GM18526 (cell line): ENCODE measurements around the gene ITGA7.
A peak's percentile ranks its signal among the peaks of the same experiment; 100 is the strongest.

Experiments used
- POLR2A ChIP-seq: IDR thresholded peaks from 3 replicates; pipeline ENCODE4 v1.6.1; 2011; ENCODE audit not compliant: insufficient read length; ENCODE audit errors: extremely low read depth

ITGA7 gene

DNA sequence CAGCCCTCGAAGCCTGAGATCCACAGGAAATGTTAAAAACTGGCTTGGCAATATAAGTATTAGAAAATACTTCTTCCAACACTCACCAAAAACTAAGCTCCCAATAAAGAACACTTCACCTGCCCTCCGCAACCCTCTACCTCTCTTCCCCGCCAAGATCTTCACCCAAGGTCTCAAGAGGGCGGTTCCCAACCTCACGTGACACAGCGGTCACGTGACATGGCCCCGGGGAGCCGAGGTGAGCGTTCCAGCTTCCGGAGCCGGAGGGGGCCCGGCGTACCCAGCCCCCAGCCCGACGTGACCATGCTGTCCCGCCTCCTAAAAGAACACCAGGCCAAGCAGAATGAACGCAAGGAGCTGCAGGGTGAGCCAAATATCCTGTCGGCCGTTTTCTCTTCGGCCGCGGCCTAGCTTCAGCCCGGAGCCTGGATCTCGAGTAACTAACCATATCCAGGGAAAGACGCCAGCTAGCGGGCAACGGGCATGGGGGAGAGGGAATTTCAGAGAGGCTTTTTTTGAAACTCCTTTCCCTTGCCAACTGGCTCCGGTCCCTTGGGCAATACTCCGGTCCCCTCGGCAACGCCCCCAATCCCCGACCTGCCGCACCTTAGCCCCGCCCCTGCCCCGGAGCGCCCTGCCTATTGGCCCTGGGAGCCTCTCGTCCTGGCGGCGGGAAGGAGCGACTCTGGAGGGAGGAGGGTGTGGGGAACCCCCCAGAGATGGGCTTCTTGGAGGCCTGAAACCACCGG lies 8.3 kb upstream of the ITGA7 start, which contains the start of gene BLOC1S1:
Gene BLOC1S1, plus strand, starts transcription at position 214 of the 749 bp plus-strand sequence. Its CDS starts 6 bp downstream, at position 220.
- TF ChIP-seq POLR2A = peak; percentile 74

DNA sequence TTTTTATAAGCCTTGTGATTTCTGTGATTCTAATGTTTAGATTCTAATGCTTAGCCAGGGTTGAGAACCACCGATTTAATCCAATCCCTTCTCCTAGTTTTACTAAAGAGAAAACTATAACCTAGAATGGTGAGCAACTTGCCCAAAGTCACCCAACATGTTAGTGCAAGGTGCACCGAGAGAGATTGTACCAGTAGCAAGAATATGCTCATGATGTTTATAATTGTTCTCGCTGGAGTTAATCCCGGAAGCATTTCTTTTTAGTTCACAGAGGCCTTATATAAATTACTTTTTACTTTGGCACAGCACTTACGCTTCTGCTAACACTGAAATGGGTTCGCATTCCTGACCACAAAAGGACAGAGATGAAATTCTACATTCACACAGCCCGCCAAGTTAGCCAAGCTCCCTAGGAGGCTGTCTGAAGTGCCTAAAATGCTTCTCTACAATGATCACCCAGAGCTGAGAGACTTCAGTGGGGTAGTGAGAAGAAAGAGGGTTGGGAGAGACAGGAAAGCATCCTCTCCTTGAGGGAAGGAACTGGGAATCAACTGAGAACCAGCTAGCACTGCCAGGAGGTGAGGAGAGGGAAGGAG lies 7.6 kb upstream of the ITGA7 start:
- no peak for TF ChIP-seq POLR2A

DNA sequence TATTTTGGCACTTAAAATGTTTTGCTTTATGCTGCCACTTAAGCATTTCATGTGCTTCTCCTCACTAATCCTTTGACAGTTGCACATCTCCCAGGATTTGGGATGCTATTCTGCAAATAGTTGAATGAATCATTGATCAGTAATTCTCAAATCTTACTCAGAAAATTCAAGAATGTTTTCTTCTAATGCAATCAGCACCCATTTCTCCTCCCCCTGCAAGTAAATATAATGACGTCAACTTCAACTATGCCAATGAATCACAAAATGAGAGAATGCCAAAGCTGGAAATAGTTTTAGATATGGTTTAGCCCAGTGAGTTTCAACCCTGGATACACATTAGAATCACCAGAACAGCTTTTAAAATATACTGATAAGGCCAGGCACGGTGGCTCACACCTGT lies 6.0 kb upstream of the ITGA7 start:
- TF ChIP-seq POLR2A = no peak

DNA sequence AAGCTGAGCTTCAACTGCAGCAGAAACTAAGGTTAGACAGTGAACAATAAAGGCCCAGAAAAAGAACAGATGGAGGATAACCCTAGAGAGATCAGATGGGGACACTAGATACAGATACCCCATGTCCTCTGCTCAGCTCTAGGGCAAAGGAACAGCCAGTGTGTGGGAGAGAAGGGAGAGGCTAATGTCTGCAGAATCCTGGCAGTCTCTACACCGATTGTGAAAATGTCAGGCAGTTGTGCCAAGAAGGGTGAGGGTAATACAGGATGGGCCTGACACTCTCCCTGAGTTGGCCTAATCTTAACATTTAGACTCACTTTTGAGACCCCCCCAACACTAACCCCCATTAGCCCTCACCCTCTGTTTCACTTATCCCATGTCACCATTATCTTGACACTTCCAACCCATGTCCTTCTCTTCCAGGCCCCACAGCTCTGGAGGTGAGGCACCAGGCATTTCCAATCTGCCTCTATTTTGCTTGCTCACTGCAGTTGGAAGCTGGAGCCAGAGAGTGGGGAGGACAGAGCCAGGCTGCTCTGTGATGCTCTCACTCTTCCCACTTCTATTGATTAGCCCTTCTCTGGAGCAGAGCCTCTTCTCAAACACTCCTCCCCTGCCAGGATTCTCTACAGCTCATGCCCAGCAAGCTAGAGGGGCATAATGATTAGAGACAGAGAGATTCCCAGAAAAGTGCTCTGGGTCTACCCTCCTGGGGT lies 5.2 kb upstream of the ITGA7 start:
- TF ChIP-seq POLR2A = no peak

DNA sequence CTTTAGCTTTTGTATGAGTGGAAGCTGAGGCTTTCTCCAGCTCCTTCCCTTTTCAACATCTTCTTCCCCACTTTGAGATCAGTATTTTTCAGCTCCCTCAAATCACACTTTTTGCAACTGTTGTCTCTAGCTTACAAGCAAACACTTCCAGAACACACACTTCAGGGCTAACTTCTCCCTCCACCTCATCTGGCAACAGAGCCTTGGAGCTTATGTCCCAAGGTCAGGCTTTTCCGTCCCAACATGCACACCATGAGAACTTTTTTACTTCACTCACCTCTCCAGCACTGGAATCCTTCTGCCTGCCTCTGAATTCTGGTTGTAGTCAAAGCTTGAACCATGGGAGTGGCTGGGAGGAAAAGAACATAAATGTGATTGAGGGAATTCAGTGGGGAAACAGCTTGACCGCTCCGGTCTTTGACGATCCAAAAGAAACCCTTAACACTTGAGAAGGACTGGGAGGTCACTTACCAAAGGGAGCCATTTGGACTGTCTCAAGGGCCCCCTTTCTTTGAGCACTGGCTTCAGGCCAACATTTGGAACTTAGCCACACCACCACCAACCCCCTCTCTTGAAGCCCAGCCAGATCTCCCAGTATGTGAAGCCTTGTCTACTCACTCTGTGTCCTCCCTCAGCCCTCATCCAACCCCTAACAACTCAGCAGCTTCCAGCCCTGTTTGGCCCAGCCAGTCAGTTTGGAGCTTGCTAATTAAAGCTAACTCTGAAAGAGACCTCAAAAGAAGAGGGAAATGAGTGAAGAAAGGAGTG lies 4.3 kb upstream of the ITGA7 start:
- no peak for TF ChIP-seq POLR2A

DNA sequence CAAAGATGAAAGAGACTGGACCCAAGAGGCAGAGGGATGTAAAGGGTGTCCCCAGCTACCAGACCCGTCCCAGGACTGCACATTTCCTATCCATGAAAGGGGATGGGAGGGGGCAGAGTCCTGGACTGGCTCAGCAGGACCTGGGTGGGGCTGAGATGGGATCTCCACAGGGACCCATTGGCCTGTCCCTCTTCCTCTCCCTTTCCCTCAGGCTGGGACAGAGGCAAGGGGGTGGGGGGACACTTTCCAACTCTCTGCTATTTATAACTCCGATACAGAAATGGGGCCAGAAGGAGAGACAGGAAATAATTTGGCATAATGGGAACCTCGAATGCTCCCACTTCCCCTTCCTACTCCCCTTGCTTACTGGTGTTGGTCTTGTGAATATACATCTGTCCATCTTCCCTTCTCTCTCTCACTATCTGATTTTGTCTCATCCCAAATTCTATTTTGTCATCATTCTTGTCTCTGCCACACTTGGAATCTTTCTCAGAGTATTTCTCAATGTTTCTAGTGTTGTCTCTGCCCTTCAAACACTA lies 1.1 kb upstream of the ITGA7 start:
- no peak for TF ChIP-seq POLR2A

DNA sequence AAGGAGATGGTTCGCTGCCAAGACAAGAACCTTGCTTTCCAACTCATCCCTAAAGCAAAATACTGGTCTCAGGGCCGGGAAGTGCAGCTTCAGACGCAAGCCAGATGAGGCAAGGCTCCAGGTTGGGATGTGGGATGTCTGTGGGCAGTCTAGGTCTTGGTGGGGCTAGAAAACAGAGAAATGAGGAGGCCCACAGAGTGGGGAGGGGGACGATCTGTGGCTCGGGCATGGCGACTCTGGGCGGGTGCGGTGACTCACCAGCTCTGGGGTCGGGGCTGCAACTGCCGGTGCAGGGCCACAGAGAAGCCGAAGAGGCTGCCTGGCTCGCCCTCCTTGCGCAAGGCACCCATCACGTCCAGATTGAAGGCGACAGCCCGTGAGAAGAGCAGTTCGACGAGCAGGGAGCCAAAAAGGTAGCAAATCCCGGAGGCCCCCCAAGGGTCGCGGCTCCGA lies 459 bp downstream of the ITGA7 start:
- TF ChIP-seq POLR2A = no peak

DNA sequence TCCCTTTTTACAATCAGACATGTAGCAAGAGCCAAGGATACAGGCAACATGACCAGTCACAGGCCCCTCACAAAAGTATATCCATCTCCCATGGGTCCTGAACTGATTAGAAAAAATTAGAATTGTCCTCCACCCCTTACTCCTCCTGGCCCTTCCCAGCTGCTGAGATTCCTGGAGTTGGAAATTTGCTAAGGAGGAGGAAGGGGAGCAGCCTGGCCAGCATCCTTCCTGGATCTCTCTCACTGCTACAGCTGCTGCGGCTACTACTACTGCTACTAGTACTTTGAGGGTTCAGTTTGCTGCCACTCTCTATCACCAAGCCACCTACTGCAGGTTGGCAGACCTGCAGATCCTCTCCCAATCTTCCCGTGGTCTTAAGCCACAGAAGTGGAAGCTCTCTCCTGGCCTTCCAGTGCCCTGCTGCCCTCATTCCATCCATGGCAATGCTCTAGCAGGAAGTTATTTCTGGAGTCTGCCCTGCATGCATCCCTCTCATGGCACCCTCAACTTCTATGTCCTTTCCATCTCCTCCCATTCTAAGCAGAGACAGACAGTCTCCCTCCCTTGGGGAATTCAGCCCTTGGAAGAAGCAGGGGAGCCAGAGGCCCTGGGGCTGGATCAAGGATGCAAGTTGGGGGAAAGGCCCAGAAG lies 1.0 kb downstream of the ITGA7 start:
- no peak for TF ChIP-seq POLR2A

DNA sequence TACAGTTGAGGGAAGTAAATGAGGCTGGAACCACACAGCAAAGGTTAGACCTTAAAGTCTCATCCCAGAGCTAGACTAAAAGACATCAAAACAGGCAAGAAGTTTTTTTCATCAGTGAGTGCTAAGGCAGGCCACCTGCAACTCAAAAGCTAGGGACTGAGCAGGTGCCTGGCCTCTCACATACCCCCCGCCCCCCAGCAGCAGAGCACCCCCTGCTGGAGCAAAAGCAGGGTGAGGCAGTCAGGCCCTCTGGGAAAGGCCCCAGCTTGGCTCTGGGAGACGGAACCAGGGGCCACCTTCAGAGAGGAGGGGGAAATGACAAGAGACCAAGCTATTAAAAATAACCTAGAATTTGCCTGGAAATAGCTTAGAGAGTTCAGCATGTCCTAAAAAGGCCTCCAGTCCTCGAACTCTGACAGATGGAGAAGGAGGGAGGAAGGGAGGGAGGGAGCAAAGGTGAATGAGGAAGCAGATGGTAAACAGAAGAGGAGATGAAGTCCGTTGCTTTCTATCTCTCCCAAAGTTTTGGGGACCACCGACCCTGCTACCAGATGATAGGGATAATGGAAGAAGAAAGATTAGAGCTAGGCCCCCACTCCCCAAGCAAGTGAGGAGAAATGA lies 1.8 kb downstream of the ITGA7 start:
- no peak for TF ChIP-seq POLR2A

DNA sequence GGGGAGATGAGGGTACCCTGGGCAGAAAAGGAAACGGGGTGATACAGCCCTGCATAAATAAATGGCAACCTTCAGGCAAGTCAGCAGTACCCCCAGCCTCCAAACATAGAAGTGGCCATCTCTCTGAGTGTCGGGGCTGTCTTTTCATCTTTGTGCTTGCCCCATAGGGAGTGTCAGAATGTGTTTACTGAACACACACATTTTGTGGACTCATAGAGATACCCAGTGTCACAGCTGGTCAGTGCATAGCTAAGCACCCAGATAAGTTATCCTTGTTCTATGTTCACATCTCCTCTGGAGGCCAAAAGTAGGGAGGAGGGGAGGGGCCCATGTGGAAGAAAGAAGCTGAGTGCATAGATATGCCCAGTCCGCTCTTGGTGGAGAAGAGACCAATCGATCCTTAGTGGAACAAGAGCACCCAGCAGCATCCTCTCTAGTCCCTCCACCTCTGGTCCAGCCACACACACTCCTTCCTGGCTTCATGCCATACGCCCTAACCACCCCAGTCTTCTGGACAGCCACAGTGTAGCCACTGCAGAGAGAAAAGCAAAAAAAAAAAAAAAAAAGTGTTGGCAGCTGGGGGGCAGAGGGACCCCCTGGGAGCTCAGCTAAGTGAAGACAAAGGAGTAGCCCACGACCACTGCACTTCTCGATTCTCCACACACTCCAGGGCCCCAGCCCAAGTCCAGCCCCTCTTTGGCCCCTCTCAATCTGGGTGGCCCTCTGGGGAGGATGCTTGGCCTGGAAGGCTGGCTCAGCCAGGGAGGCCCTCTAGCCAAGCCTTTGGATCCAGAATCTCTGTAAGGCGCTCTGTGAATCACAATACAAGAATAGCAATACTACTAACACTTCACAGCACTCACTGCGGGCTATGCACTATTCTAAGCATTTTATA lies 2.6 kb downstream of the ITGA7 start:
- no peak for TF ChIP-seq POLR2A

DNA sequence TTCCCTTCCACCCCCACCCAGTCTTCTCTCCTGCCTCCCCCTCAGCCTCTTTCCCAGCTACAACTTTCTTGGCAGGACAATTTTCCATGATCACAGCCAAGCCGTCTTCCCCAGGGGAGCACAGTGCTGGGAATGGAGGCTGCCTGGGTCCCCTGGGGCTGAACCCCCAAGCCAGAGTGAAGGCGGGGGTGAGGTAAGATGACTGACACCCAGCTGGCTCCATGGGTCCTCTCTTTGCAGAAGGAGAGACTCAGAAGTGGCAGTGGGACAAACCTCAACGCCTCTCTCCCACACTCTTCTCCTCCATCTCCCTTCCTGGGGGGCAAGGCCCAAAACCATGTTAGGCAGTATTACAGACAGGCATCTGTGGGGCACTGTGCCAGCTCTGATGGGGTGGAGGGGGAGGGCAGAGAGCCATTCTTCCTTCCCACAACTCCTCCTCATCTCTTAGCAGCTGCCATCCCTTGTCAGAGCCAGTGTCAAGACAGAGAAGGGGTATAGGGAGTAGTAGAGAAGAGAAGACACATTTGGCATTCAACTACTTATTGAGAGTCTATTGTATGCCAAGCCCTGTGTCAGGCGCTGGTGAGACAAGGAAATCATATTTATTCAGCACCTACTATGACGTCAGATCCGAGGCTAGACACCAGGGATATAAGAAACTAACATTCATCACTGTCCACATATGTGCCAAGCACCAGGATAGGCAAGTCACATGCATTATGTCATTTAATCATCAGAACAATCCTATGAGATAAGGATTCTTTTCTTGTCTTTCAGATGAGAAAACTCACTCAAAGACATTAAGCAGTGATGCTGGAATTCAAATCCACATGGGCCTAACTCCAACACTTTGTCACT lies 3.6 kb downstream of the ITGA7 start:
- TF ChIP-seq POLR2A = no peak

DNA sequence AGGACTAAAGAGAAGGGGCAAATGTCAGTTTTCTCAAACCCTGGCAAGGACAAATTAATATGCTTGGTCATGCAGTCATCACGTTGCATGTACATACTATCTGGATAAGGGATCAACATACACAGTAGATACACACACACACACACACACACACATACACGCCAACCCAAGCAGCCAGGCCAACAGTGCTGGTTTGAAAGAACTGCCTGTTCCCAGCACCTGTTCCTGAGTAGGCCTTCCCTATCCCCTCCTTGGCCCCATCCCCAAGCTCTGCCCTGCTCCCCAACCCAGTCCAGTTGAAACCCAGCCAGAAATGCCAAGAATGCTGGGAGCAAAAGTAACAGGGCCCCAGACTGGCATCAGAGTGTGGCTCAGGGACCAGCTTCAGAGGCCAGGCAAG lies 4.4 kb downstream of the ITGA7 start:
- no peak for TF ChIP-seq POLR2A
